ENCODE data around the gene CDYL2. TPM values are rescaled to one million over a fixed set of nuclear protein-coding genes. Genes with fewer than 3 reads are reported as not detected.

The CDYL2 gene
- total RNA-seq, 4 donors from 2014 or later: 2.2 to 5.7 (median 3.2) TPM

DNA sequence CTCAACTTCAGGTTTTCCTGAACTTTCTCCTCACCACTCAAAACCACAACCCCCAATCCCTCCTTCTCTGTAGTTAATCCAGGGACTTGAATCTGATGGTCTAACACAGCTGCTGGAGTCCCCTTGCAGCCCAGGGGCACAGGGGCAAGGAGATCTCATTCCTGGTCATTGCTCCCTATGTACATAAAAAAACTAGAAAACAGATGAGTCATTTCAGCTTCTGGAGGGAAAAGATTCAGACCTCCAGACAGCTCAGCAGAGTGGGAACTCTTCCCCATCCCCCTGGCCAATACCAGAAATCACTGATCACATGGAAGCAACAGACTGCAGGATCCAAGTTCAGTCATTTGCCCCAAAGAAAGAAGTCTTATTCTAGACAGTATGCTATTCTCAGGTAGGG is 201.5 kb downstream of the CDYL2 start:
- Histone ChIP-seq H3K36me3 (peaks cover 0 to 5% (median 0%) of the 10 kb centered on the region in 3 donors), H3K27ac (no peak overlapping the region), H3K4me3 (no peak overlapping the region), H3K4me1 (no peaks in the 10 kb centered on the region), H3K27me3 (no peaks in the 10 kb centered on the region), H3K9me3 (no peaks in the 10 kb centered on the region)
- no peak for DNase-seq (ENCODE audit: low spot score in 2 of 2)
- no peak for TF ChIP-seq EP300 (IDR thresholded peaks at IDR 0.05)
- TF ChIP-seq, protein P1, sequence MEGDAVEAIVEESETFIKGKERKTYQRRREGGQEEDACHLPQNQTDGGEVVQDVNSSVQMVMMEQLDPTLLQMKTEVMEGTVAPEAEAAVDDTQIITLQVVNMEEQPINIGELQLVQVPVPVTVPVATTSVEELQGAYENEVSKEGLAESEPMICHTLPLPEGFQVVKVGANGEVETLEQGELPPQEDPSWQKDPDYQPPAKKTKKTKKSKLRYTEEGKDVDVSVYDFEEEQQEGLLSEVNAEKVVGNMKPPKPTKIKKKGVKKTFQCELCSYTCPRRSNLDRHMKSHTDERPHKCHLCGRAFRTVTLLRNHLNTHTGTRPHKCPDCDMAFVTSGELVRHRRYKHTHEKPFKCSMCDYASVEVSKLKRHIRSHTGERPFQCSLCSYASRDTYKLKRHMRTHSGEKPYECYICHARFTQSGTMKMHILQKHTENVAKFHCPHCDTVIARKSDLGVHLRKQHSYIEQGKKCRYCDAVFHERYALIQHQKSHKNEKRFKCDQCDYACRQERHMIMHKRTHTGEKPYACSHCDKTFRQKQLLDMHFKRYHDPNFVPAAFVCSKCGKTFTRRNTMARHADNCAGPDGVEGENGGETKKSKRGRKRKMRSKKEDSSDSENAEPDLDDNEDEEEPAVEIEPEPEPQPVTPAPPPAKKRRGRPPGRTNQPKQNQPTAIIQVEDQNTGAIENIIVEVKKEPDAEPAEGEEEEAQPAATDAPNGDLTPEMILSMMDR (IDR thresholded peaks at IDR 0.05): no peak
- TF ChIP-seq POLR2A (IDR thresholded peaks at IDR 0.05): no peak

DNA sequence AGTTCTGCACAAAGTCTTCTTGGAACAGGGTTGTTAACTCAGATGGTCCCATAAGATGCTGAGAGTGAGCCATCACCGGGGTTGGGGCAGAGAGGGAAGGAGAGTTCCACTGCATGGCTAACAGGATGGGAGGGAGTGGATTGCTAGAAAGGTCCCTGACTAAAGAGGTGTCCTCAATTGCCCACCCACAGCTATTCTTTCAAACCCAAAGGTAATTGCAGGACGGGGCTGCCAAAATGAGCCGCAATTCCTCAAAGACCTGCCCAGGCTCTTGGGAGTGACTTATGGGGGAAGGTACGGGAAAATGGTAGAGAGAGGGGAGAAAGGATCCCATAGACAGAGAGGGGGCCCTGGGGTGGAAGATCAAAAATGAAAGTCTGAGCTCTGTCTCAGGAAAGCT is 203.2 kb downstream of the CDYL2 start:
- Histone ChIP-seq H3K4me1 (no peaks in the 10 kb centered on the region), H3K4me3 (no peak overlapping the region), H3K36me3 (no peaks in the 10 kb centered on the region), H3K27me3 (no peaks in the 10 kb centered on the region), H3K27ac (no peak overlapping the region), H3K9me3 (no peaks in the 10 kb centered on the region)
- DNase-seq (ENCODE audit: low spot score in 2 of 2): no peak
- TF ChIP-seq EP300 (IDR thresholded peaks at IDR 0.05): no peak
- TF ChIP-seq, protein P1 (IDR thresholded peaks at IDR 0.05): no peak
- 69 to 70% methylated on average over 4 of the region's 4 CpGs for WGBS, 2 donors

DNA sequence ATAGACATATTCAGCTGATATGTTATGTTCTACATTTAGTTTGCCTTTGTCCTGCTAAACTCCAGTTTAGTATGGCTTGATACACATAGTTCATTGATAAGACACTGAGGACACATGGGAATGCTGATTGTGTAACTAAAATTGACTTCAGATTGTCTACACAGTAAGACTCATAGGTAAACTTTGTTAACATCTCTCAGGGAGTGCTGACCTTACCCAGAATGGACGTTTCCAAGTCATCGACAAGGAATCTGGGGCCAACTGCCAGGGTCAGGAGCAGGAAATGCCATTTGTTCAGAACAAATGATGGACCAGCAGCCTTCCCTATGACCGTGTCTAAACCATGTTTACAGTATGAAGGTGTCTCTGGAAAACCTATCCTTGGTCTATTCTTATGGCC is 204.9 kb downstream of the CDYL2 start:
- Histone ChIP-seq H3K36me3 (no peaks in the 10 kb centered on the region), H3K9me3 (no peaks in the 10 kb centered on the region), H3K4me3 (no peak overlapping the region), H3K27ac (no peak overlapping the region), H3K27me3 (no peaks in the 10 kb centered on the region), H3K4me1 (no peaks in the 10 kb centered on the region)
- WGBS, 2 donors: 58 to 63% methylated on average over 3 of the region's 3 CpGs
- DNase-seq (ENCODE audit: low spot score in 2 of 2): no peak
- TF ChIP-seq, protein P1 (IDR thresholded peaks at IDR 0.05): no peak
- TF ChIP-seq EP300 (IDR thresholded peaks at IDR 0.05): no peak
- TF ChIP-seq POLR2A (IDR thresholded peaks at IDR 0.05): no peak

DNA sequence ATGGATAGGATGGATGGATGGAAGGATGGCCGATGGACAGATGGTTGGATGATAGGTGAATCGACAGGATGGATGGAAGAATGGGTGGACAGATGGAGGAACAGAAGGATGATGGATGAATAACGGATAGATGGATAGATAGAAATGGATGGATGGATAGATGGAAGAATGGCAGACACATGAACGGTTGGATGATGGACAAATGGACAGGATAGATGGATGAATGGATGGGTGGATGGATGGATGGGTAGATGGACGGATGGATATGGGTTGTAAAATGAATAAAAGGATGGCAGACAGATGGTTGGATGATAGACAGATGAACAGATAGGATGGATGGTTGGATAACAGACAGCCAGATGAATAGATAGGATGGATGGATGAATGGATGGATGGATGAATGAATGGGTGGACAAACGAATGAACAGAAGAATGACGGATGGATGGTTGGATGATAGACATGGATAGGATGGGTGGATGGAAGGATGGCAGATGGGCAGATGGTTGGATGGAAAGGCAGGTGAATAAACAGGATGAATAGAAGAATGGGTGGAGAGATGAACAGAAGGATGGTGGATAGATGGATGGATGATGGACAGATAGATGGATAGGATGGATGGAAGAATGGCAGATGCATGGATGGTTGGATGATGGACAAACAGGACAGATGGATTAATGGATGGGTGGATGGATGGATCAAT is 207.7 kb downstream of the CDYL2 start:
- Histone ChIP-seq H3K9me3 (no peaks in the 10 kb centered on the region), H3K4me3 (no peak overlapping the region), H3K4me1 (no peaks in the 10 kb centered on the region), H3K27me3 (no peaks in the 10 kb centered on the region), H3K27ac (no peak overlapping the region), H3K36me3 (no peaks in the 10 kb centered on the region)
- TF ChIP-seq, protein P1 (IDR thresholded peaks at IDR 0.05): no peak
- no peak for TF ChIP-seq POLR2A (IDR thresholded peaks at IDR 0.05)
- no peak for TF ChIP-seq EP300 (IDR thresholded peaks at IDR 0.05)
- WGBS, 2 donors: 85 to 89% methylated on average over 7 of the region's 7 CpGs
- no peak for DNase-seq (ENCODE audit: low spot score in 2 of 2)

DNA sequence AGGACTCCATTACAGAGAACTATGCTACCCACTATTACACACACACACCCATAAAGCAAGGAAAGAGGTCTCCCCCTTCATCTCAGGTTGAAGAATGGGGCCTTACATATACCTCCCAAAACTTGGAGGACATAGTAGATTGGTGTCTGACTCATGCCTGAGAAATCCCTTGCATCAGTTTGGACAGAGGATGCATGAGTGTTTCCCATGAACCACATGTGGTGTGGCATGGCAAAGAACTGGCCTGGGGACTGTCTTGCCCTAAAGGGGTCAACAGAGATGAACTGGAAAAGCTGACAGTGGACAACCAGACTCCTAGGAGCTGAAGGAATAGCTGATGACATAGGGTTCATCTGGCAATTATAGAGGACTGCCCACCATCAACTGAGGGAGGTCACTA is 209.6 kb downstream of the CDYL2 start:
- H3K27ac ChIP-seq: no peak overlapping the region
- H3K27me3 ChIP-seq: no peaks in the 10 kb centered on the region
- no peak overlapping the region for H3K4me3 ChIP-seq
- no peaks in the 10 kb centered on the region for H3K4me1 ChIP-seq
- TF ChIP-seq EP300 (IDR thresholded peaks at IDR 0.05) (no peak), POLR2A (IDR thresholded peaks at IDR 0.05) (no peak)
- TF ChIP-seq, protein P1 (IDR thresholded peaks at IDR 0.05): no peak
- no peaks in the 10 kb centered on the region for H3K9me3 ChIP-seq
- no peak for DNase-seq (ENCODE audit: low spot score in 2 of 2)
- no peaks in the 10 kb centered on the region for H3K36me3 ChIP-seq
